HepG2 (cell line): ENCODE data around the gene BSN. TPM values are rescaled to one million over a fixed set of nuclear protein-coding genes. Genes with fewer than 3 reads are reported as not detected.

Experiments
- EHMT2 ChIP-seq: fragments of 200-600 bp; sonication (generic); IDR thresholded peaks from 2 replicates; pipeline ENCODE4 v1.7.0; 2017; ENCODE audit warnings: antibody characterized with exemption, low read depth, low read length, borderline replicate concordance
- HNRNPUL1 ChIP-seq: fragments of 200-400 bp; formaldehyde crosslinking; IDR thresholded peaks from 2 replicates; pipeline ENCODE4 v1.6.1; 2017; ENCODE audit warnings: low read depth, mild to moderate bottlenecking, low read length, moderate library complexity
- HOXA9 ChIP-seq: sonication (generic); formaldehyde crosslinking; IDR thresholded peaks from 2 replicates; pipeline ENCODE4 v1.8.1; 2022; ENCODE audit warnings: missing genetic modification reagents, mild to moderate bottlenecking, moderate library complexity, borderline replicate concordance
- MIER3 ChIP-seq: IDR thresholded peaks from 2 replicates; pipeline ENCODE4 v1.6.1; 2016; ENCODE audit warnings: missing compliant biosample characterization, borderline replicate concordance
- RAD21 ChIP-seq: fragments of 450-650 bp; formaldehyde crosslinking; IDR thresholded peaks from 2 replicates; pipeline ENCODE4 v1.5.0; 2020; ENCODE audit warnings: mild to moderate bottlenecking
- REPIN1 ChIP-seq: sonication (generic); formaldehyde crosslinking; IDR thresholded peaks from 2 replicates; pipeline ENCODE4 v1.8.0; 2022; ENCODE audit warnings: missing genetic modification reagents, low read depth, mild to moderate bottlenecking, borderline replicate concordance
- SKI ChIP-seq: fragments of 450-650 bp; IDR thresholded peaks from one replicate; pipeline ENCODE4 v1.6.1; 2018; ENCODE audit warnings: mild to moderate bottlenecking; ENCODE audit not compliant: partially characterized antibody
- SOX13 ChIP-seq, 3 experiments: fragments of 450-650 bp in 1 of 3; sonication (generic) in 1 of 3; formaldehyde crosslinking in 1 of 3; IDR thresholded peaks in 2 of 3; conservative IDR thresholded peaks in 1 of 3; 2 replicates each; pipeline versions ENCODE4 v1.5.0 to v1.6.1; 2016 to 2020; ENCODE audit warnings: antibody characterized with exemption in 1 of 3, mild to moderate bottlenecking in 1 of 3, missing compliant biosample characterization in 1 of 3, missing genetic modification reagents in 1 of 3, moderate library complexity in 1 of 3
- ZNF326 ChIP-seq: sonication (generic); formaldehyde crosslinking; IDR thresholded peaks from 2 replicates; pipeline ENCODE4 v1.4.0; 2020; ENCODE audit warnings: missing genetic modification reagents, borderline replicate concordance
- ZNF564 ChIP-seq: sonication (generic); formaldehyde crosslinking; IDR thresholded peaks from 2 replicates; pipeline ENCODE4 v1.8.1; 2023; ENCODE audit warnings: mild to moderate bottlenecking, missing genetic modification reagents
- ZNF772 ChIP-seq: sonication (generic); formaldehyde crosslinking; IDR thresholded peaks from 2 replicates; pipeline ENCODE4 v1.5.0; 2020; ENCODE audit warnings: mild to moderate bottlenecking, missing genetic modification reagents
- ZNF780A ChIP-seq: sonication (generic); formaldehyde crosslinking; IDR thresholded peaks from 2 replicates; pipeline ENCODE4 v1.8.0; 2022; ENCODE audit warnings: mild to moderate bottlenecking, missing genetic modification reagents, moderate library complexity
- polyA plus RNA-seq, 8 experiments: library from polyadenylated mRNA; depleted of rRNA in 3 of 8; stranded (reverse) in 7 of 8; unstranded in 1 of 8; fragments of >200 nt; fragmentation: Illumina TruSeq in 4 of 8; extraction: Trizol in 4 of 8; gene quantifications; 2 replicates each; pipeline versions ENCODE4 v1.2.1 to v1.2.3, GENCODE V29; 2011 to 2016; ENCODE audit warnings: low read depth in 4 of 8, missing spikeins in 1 of 8, mixed read lengths in 1 of 8; ENCODE audit not compliant: insufficient read depth in 1 of 8
- total RNA-seq, 5 experiments: library from RNA; depleted of rRNA; stranded (reverse); fragments of >200 nt; fragmentation: Illumina TruSeq; extraction: Trizol; gene quantifications; 2 replicates each; pipeline ENCODE4 v1.2.3, GENCODE V29; 2016; ENCODE audit warnings: low read depth in 1 of 5
- TF ChIP-seq, protein P1 (sequence below): sonication (generic); formaldehyde crosslinking; IDR thresholded peaks from 2 replicates; pipeline ENCODE4 v1.4.0; 2020; ENCODE audit warnings: missing genetic modification reagents
- TF ChIP-seq, protein P2 (sequence below): sonication (generic); formaldehyde crosslinking; conservative IDR thresholded peaks from 2 replicates; pipeline ENCODE4 v1.8.0; 2022; ENCODE audit warnings: low read depth, missing genetic modification reagents
- TF ChIP-seq, protein P3 (sequence below): sonication (generic); formaldehyde crosslinking; IDR thresholded peaks from 2 replicates; pipeline ENCODE4 v1.4.0; 2020; ENCODE audit warnings: mild to moderate bottlenecking, missing genetic modification reagents
- TF ChIP-seq, protein P4 (sequence below): sonication (generic); formaldehyde crosslinking; IDR thresholded peaks from 2 replicates; pipeline ENCODE4 v1.4.0; 2020; ENCODE audit warnings: missing genetic modification reagents
- TF ChIP-seq, protein P5 (sequence below): sonication (generic); formaldehyde crosslinking; IDR thresholded peaks from 2 replicates; pipeline ENCODE4 v1.4.0; 2020; ENCODE audit warnings: missing genetic modification reagents, mild to moderate bottlenecking, borderline replicate concordance

Gene BSN
- total and polyA plus RNA-seq, 2 of the 13 experiments (the other 11 are each of a cell fraction or from before 2014, with no cell fraction given), result 0.42 to 0.86 TPM

DNA sequence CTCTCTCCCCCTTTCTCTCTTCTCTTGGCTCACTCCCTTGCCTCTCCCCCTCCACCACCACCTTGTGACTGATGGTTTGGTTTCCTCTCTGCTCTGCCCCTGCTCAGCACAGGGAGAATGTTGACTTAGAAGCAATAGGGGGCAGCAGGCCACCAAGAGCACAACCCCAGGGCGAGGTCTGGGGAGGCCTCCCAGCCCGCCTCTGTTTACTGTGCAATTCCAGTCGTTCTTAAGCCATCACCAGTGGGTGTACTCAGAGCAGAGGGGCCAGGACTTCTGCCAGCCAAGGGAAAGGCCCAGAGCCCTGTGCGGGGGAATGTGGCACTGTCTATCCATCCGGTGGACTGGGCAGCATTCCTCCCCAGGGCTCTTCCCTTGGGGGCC lies 114.1 kb downstream of the BSN start (continued):
- TF ChIP-seq, protein P1, sequence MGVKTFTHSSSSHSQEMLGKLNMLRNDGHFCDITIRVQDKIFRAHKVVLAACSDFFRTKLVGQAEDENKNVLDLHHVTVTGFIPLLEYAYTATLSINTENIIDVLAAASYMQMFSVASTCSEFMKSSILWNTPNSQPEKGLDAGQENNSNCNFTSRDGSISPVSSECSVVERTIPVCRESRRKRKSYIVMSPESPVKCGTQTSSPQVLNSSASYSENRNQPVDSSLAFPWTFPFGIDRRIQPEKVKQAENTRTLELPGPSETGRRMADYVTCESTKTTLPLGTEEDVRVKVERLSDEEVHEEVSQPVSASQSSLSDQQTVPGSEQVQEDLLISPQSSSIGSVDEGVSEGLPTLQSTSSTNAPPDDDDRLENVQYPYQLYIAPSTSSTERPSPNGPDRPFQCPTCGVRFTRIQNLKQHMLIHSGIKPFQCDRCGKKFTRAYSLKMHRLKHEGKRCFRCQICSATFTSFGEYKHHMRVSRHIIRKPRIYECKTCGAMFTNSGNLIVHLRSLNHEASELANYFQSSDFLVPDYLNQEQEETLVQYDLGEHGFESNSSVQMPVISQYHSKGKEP (CRISPR knock-in tag), result no peak
- TF ChIP-seq, protein P2, sequence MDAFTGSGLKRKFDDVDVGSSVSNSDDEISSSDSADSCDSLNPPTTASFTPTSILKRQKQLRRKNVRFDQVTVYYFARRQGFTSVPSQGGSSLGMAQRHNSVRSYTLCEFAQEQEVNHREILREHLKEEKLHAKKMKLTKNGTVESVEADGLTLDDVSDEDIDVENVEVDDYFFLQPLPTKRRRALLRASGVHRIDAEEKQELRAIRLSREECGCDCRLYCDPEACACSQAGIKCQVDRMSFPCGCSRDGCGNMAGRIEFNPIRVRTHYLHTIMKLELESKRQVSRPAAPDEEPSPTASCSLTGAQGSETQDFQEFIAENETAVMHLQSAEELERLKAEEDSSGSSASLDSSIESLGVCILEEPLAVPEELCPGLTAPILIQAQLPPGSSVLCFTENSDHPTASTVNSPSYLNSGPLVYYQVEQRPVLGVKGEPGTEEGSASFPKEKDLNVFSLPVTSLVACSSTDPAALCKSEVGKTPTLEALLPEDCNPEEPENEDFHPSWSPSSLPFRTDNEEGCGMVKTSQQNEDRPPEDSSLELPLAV (CRISPR knock-in tag), result no peak
- TF ChIP-seq, protein P3, sequence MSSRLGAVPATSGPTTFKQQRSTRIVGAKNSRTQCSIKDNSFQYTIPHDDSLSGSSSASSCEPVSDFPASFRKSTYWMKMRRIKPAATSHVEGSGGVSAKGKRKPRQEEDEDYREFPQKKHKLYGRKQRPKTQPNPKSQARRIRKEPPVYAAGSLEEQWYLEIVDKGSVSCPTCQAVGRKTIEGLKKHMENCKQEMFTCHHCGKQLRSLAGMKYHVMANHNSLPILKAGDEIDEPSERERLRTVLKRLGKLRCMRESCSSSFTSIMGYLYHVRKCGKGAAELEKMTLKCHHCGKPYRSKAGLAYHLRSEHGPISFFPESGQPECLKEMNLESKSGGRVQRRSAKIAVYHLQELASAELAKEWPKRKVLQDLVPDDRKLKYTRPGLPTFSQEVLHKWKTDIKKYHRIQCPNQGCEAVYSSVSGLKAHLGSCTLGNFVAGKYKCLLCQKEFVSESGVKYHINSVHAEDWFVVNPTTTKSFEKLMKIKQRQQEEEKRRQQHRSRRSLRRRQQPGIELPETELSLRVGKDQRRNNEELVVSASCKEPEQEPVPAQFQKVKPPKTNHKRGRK (CRISPR knock-in tag), result no peak
- TF ChIP-seq MIER3 (CRISPR knock-in tag) (no peak; the same call in 1 of the 2 replicates), ZNF326 (CRISPR knock-in tag) (no peak), ZNF564 (CRISPR knock-in tag) (no peak), EHMT2 (no peak), SOX13 (IDR thresholded peaks at IDR 0.05) (no peak), SOX13 (CRISPR knock-in tag; conservative IDR thresholded peaks at IDR 0.05 in 1 of 2, IDR thresholded peaks at IDR 0.05 in 1 of 2) (peak in 1 of 2 experiments; percentile 75; a peak in 2 of 4 replicates), SKI (peak; percentile 44), ZNF772 (CRISPR knock-in tag) (0 out of 2 replicates have a peak, but pooled peaks have one; percentile 48), ZNF780A (CRISPR knock-in tag) (no peak), RAD21 (peak; percentile 42; the same call in 1 of the 2 replicates), REPIN1 (CRISPR knock-in tag) (peak; percentile 60; the same call in 1 of the 2 replicates), HOXA9 (no peak), HNRNPUL1 (no peak)
- TF ChIP-seq, protein P4, sequence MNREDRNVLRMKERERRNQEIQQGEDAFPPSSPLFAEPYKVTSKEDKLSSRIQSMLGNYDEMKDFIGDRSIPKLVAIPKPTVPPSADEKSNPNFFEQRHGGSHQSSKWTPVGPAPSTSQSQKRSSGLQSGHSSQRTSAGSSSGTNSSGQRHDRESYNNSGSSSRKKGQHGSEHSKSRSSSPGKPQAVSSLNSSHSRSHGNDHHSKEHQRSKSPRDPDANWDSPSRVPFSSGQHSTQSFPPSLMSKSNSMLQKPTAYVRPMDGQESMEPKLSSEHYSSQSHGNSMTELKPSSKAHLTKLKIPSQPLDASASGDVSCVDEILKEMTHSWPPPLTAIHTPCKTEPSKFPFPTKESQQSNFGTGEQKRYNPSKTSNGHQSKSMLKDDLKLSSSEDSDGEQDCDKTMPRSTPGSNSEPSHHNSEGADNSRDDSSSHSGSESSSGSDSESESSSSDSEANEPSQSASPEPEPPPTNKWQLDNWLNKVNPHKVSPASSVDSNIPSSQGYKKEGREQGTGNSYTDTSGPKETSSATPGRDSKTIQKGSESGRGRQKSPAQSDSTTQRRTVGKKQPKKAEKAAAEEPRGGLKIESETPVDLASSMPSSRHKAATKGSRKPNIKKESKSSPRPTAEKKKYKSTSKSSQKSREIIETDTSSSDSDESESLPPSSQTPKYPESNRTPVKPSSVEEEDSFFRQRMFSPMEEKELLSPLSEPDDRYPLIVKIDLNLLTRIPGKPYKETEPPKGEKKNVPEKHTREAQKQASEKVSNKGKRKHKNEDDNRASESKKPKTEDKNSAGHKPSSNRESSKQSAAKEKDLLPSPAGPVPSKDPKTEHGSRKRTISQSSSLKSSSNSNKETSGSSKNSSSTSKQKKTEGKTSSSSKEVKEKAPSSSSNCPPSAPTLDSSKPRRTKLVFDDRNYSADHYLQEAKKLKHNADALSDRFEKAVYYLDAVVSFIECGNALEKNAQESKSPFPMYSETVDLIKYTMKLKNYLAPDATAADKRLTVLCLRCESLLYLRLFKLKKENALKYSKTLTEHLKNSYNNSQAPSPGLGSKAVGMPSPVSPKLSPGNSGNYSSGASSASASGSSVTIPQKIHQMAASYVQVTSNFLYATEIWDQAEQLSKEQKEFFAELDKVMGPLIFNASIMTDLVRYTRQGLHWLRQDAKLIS (CRISPR knock-in tag), result no peak
- TF ChIP-seq, protein P5, sequence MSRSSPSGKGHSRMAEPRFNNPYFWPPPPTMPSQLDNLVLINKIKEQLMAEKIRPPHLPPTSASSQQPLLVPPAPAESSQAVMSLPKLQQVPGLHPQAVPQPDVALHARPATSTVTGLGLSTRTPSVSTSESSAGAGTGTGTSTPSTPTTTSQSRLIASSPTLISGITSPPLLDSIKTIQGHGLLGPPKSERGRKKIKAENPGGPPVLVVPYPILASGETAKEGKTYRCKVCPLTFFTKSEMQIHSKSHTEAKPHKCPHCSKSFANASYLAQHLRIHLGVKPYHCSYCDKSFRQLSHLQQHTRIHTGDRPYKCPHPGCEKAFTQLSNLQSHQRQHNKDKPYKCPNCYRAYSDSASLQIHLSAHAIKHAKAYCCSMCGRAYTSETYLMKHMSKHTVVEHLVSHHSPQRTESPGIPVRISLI, result no peak
